ENCODE results near the gene COPZ1.
A peak's percentile ranks its signal among the peaks of the same experiment; 100 is the strongest.
"Not testable (repeated sequence)": the region's sequence is repeated elsewhere in the genome, so short reads cannot be mapped to it uniquely, and the experiment has no call there.

COPZ1 gene

DNA sequence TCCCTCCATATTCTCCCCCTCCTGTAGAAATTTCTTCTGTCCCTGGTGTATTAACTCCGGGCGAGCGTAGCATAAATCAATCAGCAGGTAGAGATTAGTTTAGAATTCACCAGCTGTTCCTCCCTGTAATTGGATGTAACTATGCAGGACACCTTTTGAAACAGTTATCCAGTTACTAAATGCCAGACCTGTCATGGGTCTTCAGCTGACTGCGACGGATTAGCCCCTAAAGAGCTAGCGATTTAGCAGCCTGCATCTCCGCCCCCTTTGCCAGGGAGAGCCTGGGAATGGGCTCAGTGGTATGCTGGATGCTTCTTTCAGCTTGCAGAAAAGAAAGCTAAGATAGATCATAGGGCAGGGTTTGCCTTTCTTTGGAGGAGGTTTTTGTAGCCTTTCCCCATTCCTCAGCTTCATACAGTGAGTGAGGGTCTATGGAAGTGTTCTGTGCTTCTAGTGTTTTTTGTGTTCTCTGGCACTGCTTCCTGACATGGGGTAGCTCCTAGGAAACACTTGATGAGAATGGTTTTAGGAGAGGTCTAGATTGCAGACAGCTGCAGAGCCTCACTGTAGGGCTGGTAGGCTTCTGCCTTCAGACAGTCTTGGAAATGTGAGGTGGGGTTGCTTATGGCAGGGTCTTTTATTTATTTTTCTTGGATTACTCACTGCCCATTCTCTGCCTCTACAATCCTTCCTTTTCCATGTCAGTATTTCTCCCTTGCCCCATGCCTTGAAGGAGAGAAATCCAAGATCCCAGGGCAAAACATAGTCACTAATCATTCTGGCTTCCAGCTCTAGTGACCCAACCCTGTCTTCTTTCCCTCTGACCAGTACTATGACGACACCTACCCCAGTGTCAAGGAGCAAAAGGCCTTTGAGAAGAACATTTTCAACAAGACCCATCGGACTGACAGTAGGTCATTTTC lies 16.7 kb downstream of the COPZ1 start:
- Histone ChIP-seq H3K27ac (ENCODE audit: low read length) (no peak overlapping the region), H3K4me1 (ENCODE audit: insufficient read depth, low read length) (no peaks in the 10 kb centered on the region), H3K4me3 (ENCODE audit: low read length) (no peak overlapping the region), H3K9ac (ENCODE audit: low read depth, low read length) (no peak overlapping the region), H3K27me3 (ENCODE audit: insufficient read depth, low read length) (no peaks in the 10 kb centered on the region), H3K9me3 (ENCODE audit: insufficient read depth, low read depth, low read length) (no peaks in the 10 kb centered on the region), H3K36me3 (ENCODE audit: insufficient read depth, low read depth, low read length) (peaks cover 51% of the 10 kb centered on the region)

DNA sequence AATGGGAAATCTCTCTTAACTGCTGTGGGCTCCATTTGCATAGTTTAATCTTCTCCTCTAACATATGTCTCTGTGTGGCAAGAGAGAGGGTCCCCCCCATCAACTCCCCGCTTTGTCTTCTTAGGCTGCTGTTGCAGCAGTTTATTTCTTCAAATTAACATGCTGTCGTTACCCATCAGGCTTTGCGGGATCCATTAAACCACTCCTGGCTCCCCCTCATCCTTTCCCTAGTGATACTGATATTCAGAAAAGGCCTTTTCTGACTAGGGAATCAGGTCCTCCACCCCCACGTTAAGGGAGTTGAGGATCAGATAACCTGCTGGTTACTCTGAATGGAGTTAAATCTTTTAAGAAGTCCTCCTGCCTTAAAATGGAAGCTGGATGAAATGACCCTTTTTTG lies 24.1 kb downstream of the COPZ1 start:
- H3K9ac ChIP-seq (ENCODE audit: low read depth, low read length): no peak overlapping the region
- peaks cover 22% of the 10 kb centered on the region; the same call in 1 of the 2 replicates for H3K27me3 ChIP-seq (ENCODE audit: insufficient read depth, low read length)
- H3K27ac ChIP-seq (ENCODE audit: low read length): no peak overlapping the region
- no peak overlapping the region for H3K4me3 ChIP-seq (ENCODE audit: low read length)
- H3K9me3 ChIP-seq (ENCODE audit: insufficient read depth, low read depth, low read length): no peaks in the 10 kb centered on the region
- peaks cover 33% of the 10 kb centered on the region for H3K4me1 ChIP-seq (ENCODE audit: insufficient read depth, low read length)
- peaks cover 46% of the 10 kb centered on the region for H3K36me3 ChIP-seq (ENCODE audit: insufficient read depth, low read depth, low read length)

DNA sequence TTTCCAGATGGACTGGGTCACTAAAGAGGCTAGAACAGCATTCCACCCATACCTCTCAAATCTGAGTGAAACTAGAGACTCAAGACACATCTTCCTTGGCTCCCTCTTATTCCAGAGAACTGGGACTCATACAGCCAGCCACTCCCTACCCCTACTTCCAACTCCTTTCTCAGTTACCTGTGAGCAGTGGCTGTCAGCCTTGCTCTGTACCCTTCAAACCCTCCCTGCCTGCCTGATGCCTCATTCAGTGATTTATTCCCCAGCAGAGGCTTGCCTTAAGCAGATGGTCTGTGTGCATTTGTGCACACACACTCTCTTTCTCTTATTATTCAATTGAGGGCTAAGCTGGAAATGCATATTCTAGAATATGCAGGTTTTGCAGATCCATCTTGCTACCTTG lies 24.7 kb downstream of the COPZ1 start:
- peaks cover 45% of the 10 kb centered on the region for H3K36me3 ChIP-seq (ENCODE audit: insufficient read depth, low read depth, low read length)
- H3K27ac ChIP-seq (ENCODE audit: low read length): no peak overlapping the region
- H3K4me1 ChIP-seq (ENCODE audit: insufficient read depth, low read length): peaks cover 34% of the 10 kb centered on the region
- H3K4me3 ChIP-seq (ENCODE audit: low read length): no peak overlapping the region
- no peak overlapping the region for H3K9ac ChIP-seq (ENCODE audit: low read depth, low read length)
- H3K9me3 ChIP-seq (ENCODE audit: insufficient read depth, low read depth, low read length): no peaks in the 10 kb centered on the region
- H3K27me3 ChIP-seq (ENCODE audit: insufficient read depth, low read length): peaks cover 22% of the 10 kb centered on the region; the same call in 1 of the 2 replicates

GRCh38 chr12:54350743-54351142 lies 25.8 kb downstream of the COPZ1 start:
- H3K4me1 ChIP-seq (ENCODE audit: insufficient read depth, low read length): peaks cover 45% of the 10 kb centered on the region
- H3K4me3 ChIP-seq (ENCODE audit: low read length): peak overlapping the region; percentile 64; the same call in 1 of the 2 replicates
- peak overlapping the region; percentile 71; the same call in 1 of the 2 replicates for H3K9ac ChIP-seq (ENCODE audit: low read depth, low read length)
- H3K9me3 ChIP-seq (ENCODE audit: insufficient read depth, low read depth, low read length): no peaks in the 10 kb centered on the region
- peaks cover 22% of the 10 kb centered on the region; the same call in 1 of the 2 replicates for H3K27me3 ChIP-seq (ENCODE audit: insufficient read depth, low read length)
- peaks cover 35% of the 10 kb centered on the region for H3K36me3 ChIP-seq (ENCODE audit: insufficient read depth, low read depth, low read length)
- no peak overlapping the region for H3K27ac ChIP-seq (ENCODE audit: low read length)

GRCh38 chr12:54351341-54351740 lies 26.4 kb downstream of the COPZ1 start:
- Histone ChIP-seq H3K27me3 (ENCODE audit: insufficient read depth, low read length) (peaks cover 22% of the 10 kb centered on the region; the same call in 1 of the 2 replicates), H3K27ac (ENCODE audit: low read length) (no peak overlapping the region), H3K4me1 (ENCODE audit: insufficient read depth, low read length) (peaks cover 51% of the 10 kb centered on the region)

DNA sequence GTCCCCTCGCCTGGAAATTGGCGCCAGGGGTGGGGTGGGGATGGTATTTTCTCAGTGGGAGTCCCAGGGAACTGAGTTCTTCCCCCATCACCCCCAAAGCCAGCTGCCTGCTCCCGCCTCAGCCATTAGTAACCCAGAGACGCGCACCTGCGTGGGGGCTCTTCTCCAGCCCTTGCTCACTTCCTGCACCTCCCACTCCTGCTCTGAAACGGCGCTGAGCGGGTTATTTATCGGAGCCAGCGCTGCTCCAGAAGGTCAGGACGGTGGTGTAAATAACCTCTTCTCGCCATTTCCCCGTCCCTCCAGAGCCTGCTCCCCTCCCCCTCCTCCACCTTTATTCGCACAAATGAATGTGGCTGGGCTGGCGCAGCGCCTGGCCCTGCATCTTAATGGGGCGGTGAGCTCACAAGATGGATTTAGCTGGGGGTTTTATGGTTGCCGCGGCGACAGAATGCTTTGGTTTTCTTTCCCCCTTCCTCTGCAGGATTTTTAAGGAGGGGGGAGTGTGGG lies 27.1 kb downstream of the COPZ1 start:
- peaks cover 22% of the 10 kb centered on the region; the same call in 1 of the 2 replicates for H3K27me3 ChIP-seq (ENCODE audit: insufficient read depth, low read length)
- H3K4me3 ChIP-seq (ENCODE audit: low read length): peak overlapping the region; percentile 64
- peak overlapping the region; percentile 71; the same call in 1 of the 2 replicates for H3K9ac ChIP-seq (ENCODE audit: low read depth, low read length)
- H3K27ac ChIP-seq (ENCODE audit: low read length): peak overlapping the region; percentile 7
- H3K4me1 ChIP-seq (ENCODE audit: insufficient read depth, low read length): peaks cover 58% of the 10 kb centered on the region
- H3K9me3 ChIP-seq (ENCODE audit: insufficient read depth, low read depth, low read length): no peaks in the 10 kb centered on the region
- H3K36me3 ChIP-seq (ENCODE audit: insufficient read depth, low read depth, low read length): peaks cover 25% of the 10 kb centered on the region

More at GRCh38 chr12:54351341-54351740, 26.4 kb downstream of the COPZ1 start:
- H3K4me3 ChIP-seq (ENCODE audit: low read length): peak overlapping the region; percentile 64; the same call in 1 of the 2 replicates
- H3K9ac ChIP-seq (ENCODE audit: low read depth, low read length): peak overlapping the region; percentile 71; the same call in 1 of the 2 replicates
- H3K36me3 ChIP-seq (ENCODE audit: insufficient read depth, low read depth, low read length): peaks cover 31% of the 10 kb centered on the region
- no peaks in the 10 kb centered on the region for H3K9me3 ChIP-seq (ENCODE audit: insufficient read depth, low read depth, low read length)

GRCh38 chr12:54352891-54353874 lies 28.3 kb downstream of the COPZ1 start:
- Histone ChIP-seq H3K36me3 (ENCODE audit: insufficient read depth, low read depth, low read length) (peaks cover 15% of the 10 kb centered on the region), H3K4me1 (ENCODE audit: insufficient read depth, low read length) (peaks cover 69% of the 10 kb centered on the region), H3K9me3 (ENCODE audit: insufficient read depth, low read depth, low read length) (no peaks in the 10 kb centered on the region), H3K4me3 (ENCODE audit: low read length) (peak overlapping the region; percentile 64), H3K9ac (ENCODE audit: low read depth, low read length) (peak overlapping the region; percentile 71; the same call in 1 of the 2 replicates), H3K27ac (ENCODE audit: low read length) (peak overlapping the region; percentile 0), H3K27me3 (ENCODE audit: insufficient read depth, low read length) (peaks cover 22% of the 10 kb centered on the region; the same call in 1 of the 2 replicates)

- not testable (repeated sequence) for H3K27ac ChIP-seq (ENCODE audit: low read length); H3K4me3 ChIP-seq (ENCODE audit: low read length); H3K9ac ChIP-seq (ENCODE audit: low read depth, low read length); H3K9me3 ChIP-seq (ENCODE audit: insufficient read depth, low read depth, low read length); H3K36me3 ChIP-seq (ENCODE audit: insufficient read depth, low read depth, low read length)
- H3K27me3 ChIP-seq (ENCODE audit: insufficient read depth, low read length): peaks cover 22% of the 10 kb centered on the region; the same call in 1 of the 2 replicates
- H3K4me1 ChIP-seq (ENCODE audit: insufficient read depth, low read length): peaks cover 73% of the 10 kb centered on the region
Observed at GRCh38 chr12:54354271-54354670, 29.3 kb downstream of the COPZ1 start.

DNA sequence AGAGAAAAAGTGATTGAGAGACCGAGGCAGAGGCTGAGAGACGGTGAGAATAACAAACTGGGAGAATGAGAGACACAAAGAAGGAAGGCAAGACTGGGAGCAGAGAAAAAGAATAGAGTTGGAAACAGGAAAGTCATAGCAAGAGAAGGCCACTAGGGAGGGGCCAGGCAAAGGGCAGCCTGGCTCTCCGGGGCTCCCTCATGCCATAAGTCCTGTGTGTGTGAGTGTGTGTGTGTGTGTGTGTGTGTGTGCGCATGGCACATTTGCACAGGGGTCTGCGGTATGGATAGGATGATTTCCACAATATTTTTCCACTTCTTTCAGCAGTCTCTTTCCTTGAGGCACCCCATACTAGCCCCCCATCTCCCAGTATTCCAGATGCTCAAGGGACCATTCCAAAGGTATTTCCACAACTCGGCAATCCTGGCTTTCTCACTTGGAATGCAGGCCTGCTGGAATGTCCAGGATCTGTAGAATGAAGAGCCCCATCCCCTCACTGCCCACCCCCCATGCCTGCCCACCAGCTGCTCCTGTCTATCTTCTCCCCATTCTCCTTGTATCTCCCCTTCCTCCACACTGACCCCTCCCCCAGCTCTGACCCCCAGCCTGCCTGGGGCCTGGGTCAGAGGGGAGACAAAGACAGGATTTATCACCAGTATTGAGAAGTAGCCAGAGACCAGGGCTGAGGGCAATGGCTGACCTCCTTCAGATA lies 30.3 kb downstream of the COPZ1 start:
- Histone ChIP-seq H3K27ac (ENCODE audit: low read length) (peak overlapping the region; percentile 29), H3K9me3 (ENCODE audit: insufficient read depth, low read depth, low read length) (no peaks in the 10 kb centered on the region), H3K9ac (ENCODE audit: low read depth, low read length) (peak overlapping the region; percentile 82; the same call in 1 of the 2 replicates), H3K36me3 (ENCODE audit: insufficient read depth, low read depth, low read length) (no peaks in the 10 kb centered on the region), H3K4me1 (ENCODE audit: insufficient read depth, low read length) (peaks cover 70% of the 10 kb centered on the region), H3K27me3 (ENCODE audit: insufficient read depth, low read length) (peaks cover 16% of the 10 kb centered on the region; the same call in 1 of the 2 replicates), H3K4me3 (ENCODE audit: low read length) (no peak overlapping the region)

GRCh38 chr12:54356228-54356627 lies 31.3 kb downstream of the COPZ1 start:
- Histone ChIP-seq H3K4me3 (ENCODE audit: low read length) (peak overlapping the region; percentile 82; the same call in 1 of the 2 replicates), H3K9ac (ENCODE audit: low read depth, low read length) (peak overlapping the region; percentile 82; the same call in 1 of the 2 replicates), H3K4me1 (ENCODE audit: insufficient read depth, low read length) (peaks cover 64% of the 10 kb centered on the region), H3K9me3 (ENCODE audit: insufficient read depth, low read depth, low read length) (no peaks in the 10 kb centered on the region), H3K36me3 (ENCODE audit: insufficient read depth, low read depth, low read length) (no peaks in the 10 kb centered on the region), H3K27me3 (ENCODE audit: insufficient read depth, low read length) (peaks cover 7% of the 10 kb centered on the region; the same call in 1 of the 2 replicates), H3K27ac (ENCODE audit: low read length) (peak overlapping the region; percentile 4)

Measured in iPS-20b (cell line).